Heart left ventricle (tissue), 16 donors: Measurements from ENCODE around the gene CYP4F3. TPM values are rescaled to one million over a fixed set of nuclear protein-coding genes. Genes with fewer than 3 reads are reported as not detected.

Source experiments
- ATAC-seq, 4 donors: fragments of 200-7000 bp; cut with Tn5 transposase; one replicate each; pipeline ENCODE4 v1.9.1; 2020 to 2022; ENCODE audit warnings: moderate library complexity in 4 of 4, mild to moderate bottlenecking in 3 of 4, moderate number of reproducible peaks in 1 of 4
- DNase-seq, 5 donors: peaks; one replicate each; pipeline ENCODE4 v3.0.0-alpha.2; 2020
- H3K27ac ChIP-seq, 12 donors: fragments of 200-600 bp; sonication (generic) in 4 of 12; one replicate each; pipeline versions ENCODE4 v1.5.0 to v1.8.0; 2016 to 2022; ENCODE audit warnings: mild to moderate bottlenecking in 2 of 12
- H3K27me3 ChIP-seq, 9 donors: fragments of 200-600 bp; sonication (generic) in 2 of 9; one replicate each; pipeline versions ENCODE4 v1.5.1 to v1.8.0; 2016 to 2022; ENCODE audit warnings: mild to moderate bottlenecking in 3 of 9
- H3K36me3 ChIP-seq, 9 donors: fragments of 200-600 bp; sonication (generic) in 2 of 9; one replicate each; pipeline versions ENCODE4 v1.5.0 to v1.8.0; 2018 to 2022; ENCODE audit warnings: mild to moderate bottlenecking in 2 of 9
- H3K4me1 ChIP-seq, 12 donors: fragments of 200-600 bp; sonication (generic) in 4 of 12; one replicate each; pipeline versions ENCODE4 v1.5.0 to v1.8.0; 2016 to 2022; ENCODE audit warnings: mild to moderate bottlenecking in 3 of 12
- H3K4me3 ChIP-seq, 12 donors: fragments of 200-600 bp; sonication (generic) in 4 of 12; one replicate each; pipeline versions ENCODE4 v1.5.0 to v1.8.0; 2017 to 2022; ENCODE audit warnings: mild to moderate bottlenecking in 9 of 12, moderate library complexity in 4 of 12
- H3K9me3 ChIP-seq, 12 donors: fragments of 200-600 bp; sonication (generic) in 4 of 12; one replicate each; pipeline versions ENCODE4 v1.5.0 to v1.8.0; 2016 to 2022; ENCODE audit warnings: mild to moderate bottlenecking in 1 of 12
- CTCF ChIP-seq, 12 donors: fragments of 200-600 bp; sonication (generic) in 4 of 12; IDR thresholded peaks; one replicate each; pipeline versions ENCODE4 v1.5.0 to v1.8.0; 2018 to 2022; ENCODE audit warnings: antibody characterized with exemption in 12 of 12, mild to moderate bottlenecking in 5 of 12
- POLR2A ChIP-seq, 2 donors: fragments of 450-650 bp; IDR thresholded peaks; one replicate each; pipeline ENCODE4 v1.6.1; 2017; ENCODE audit warnings: antibody characterized with exemption in 2 of 2, mild to moderate bottlenecking in 2 of 2, moderate library complexity in 2 of 2
- WGBS, 4 donors: extraction: QIAGEN DNeasy Blood & Tissue Kit in 2 of 4; methylation state at CpG; one replicate each; pipeline versions ENCODE4 v1.1.5 to v1.1.7; 2013 to 2018; 5-methylcytosine and 5-hydroxymethylcytosine counted together
- intact Hi-C, 10 donors: fragments of 100-400 bp; cut with DNase I; formaldehyde crosslinking; loops; one replicate each; pipeline versions ENCODE4 v1.11.1 to v1.14.2; 2022
- polyA plus RNA-seq, 2 donors: library from polyadenylated mRNA; stranded (reverse); fragments of 200-250 nt; gene quantifications; one replicate each; pipeline ENCODE4 v1.2.3, GENCODE V29; 2013
- total RNA-seq, 9 donors: library from RNA; depleted of rRNA in 2 of 9; stranded (reverse); fragments of >200 nt in 2 of 9; fragmentation: NEBNext Ultra II Directional in 3 of 9; extraction: Animal tissue kit (Norgen Biotek cat#: 25700) in 3 of 9; gene quantifications; one replicate each; pipeline versions ENCODE4 v1.1.0 to v1.2.4, GENCODE V29; 2016 to 2023
- donor health status: ischemic (EF 13 %, LVEDD 7.1; RV severe dilation, severe dysfunction).
- donor health status: healthy with polysubstance abuse.
- donor health status: DM: no; HTN: yes; CAD: no.
- donor health status: DM: no; HTN: no; CAD: no.
- donor health status: ischemic (EF 25% LVEDD 6.9; RV normal size, moderate dysfunction).
- donor health status: ischemic (EF 25% LVEDD 5.7; RV mildly dilated, moderate dysfunction).
- donor health status: healthy.
- donor health status: DM: yes; HTN: yes; CAD: no.
- donor health status: ischemic (EF 35%, LVEDD 5.7; RV mildly dilated, moderate dysfunction).
- donor health status: nonischemic (EF 11% LVEDD 7.7; RV severe dilation, severe dysfunction).
- donor health status: DM: yes; HTN: yes; CAD: no.
- donor health status: PGD.
- donor health status: ischemic (EF 29% LVEDD 5.4; RV normal size, mild dysfunction).
- donor health status: nonischemic (EF 23%, LVEDD 6.1; RV moderate dilation, normal function).

CYP4F3 gene
- total and polyA plus RNA-seq, 11 donors, result 0.04 to 1.9 (median 0.29) TPM; not detected in 4

GRCh38 chr19:15615526-15615925, 25.2 kb upstream of the CYP4F3 start:
- Histone ChIP-seq H3K9me3 (no peaks in the 10 kb centered on the region), H3K36me3 (no peaks in the 10 kb centered on the region), H3K4me3 (no peak overlapping the region), H3K27me3 (peaks cover 0 to 37% (median 2%) of the 10 kb centered on the region in 9 donors), H3K27ac (no peak overlapping the region), H3K4me1 (no peaks in the 10 kb centered on the region)
- DNase-seq (no peak), ATAC-seq (no peak)
- TF ChIP-seq CTCF (IDR thresholded peaks at IDR 0.05), result no peak
- TF ChIP-seq POLR2A (IDR thresholded peaks at IDR 0.05), result no peak
- intact Hi-C loops, result loop anchor here in 1 of 10 donors (10.0 kb wide), 1 partner anchor 419 kb away; no protein-coding TSS in a partner anchor
- WGBS, 4 donors, result 53 to 75% (median 66%) methylated on average over 14 of the region's 14 CpGs

- Histone ChIP-seq H3K36me3 (no peaks in the 10 kb centered on the region), H3K27ac (no peak overlapping the region), H3K4me1 (no peaks in the 10 kb centered on the region), H3K27me3 (peaks cover 0 to 37% (median 2%) of the 10 kb centered on the region in 9 donors), H3K4me3 (no peak overlapping the region), H3K9me3 (peaks cover 0 to 3% (median 0%) of the 10 kb centered on the region in 12 donors)
- intact Hi-C loops, result loop anchor here in 1 of 10 donors (10.0 kb wide), 1 partner anchor 419 kb away; no protein-coding TSS in a partner anchor
- ATAC-seq (no peak), DNase-seq (no peak)
- TF ChIP-seq CTCF (IDR thresholded peaks at IDR 0.05) (no peak), POLR2A (IDR thresholded peaks at IDR 0.05) (no peak)
- WGBS, 4 donors, result 70 to 89% (median 82%) methylated on average over 4 of the region's 4 CpGs
Observed at GRCh38 chr19:15616183-15616582, 24.5 kb upstream of the CYP4F3 start.

- Histone ChIP-seq H3K27ac (no peak overlapping the region), H3K4me1 (no peaks in the 10 kb centered on the region), H3K4me3 (no peak overlapping the region), H3K36me3 (no peaks in the 10 kb centered on the region), H3K27me3 (peaks cover 0 to 41% (median 2%) of the 10 kb centered on the region in 9 donors), H3K9me3 (peaks cover 0 to 3% (median 0%) of the 10 kb centered on the region in 12 donors)
- no peak for TF ChIP-seq CTCF (IDR thresholded peaks at IDR 0.05)
- no peak for TF ChIP-seq POLR2A (IDR thresholded peaks at IDR 0.05)
- no peak for DNase-seq
- 40 to 62% (median 51%) methylated on average over 7 of the region's 7 CpGs for WGBS, 4 donors
- no peak for ATAC-seq
- intact Hi-C loops, result loop anchor here in 1 of 10 donors (10.0 kb wide), 1 partner anchor 418 kb away; no protein-coding TSS in a partner anchor
Observed at GRCh38 chr19:15616627-15617270, 23.9 kb upstream of the CYP4F3 start.

GRCh38 chr19:15618321-15618720, 22.4 kb upstream of the CYP4F3 start:
- intact Hi-C loops, result loop anchor here in 1 of 10 donors (10.0 kb wide), 1 partner anchor 416 kb away; no protein-coding TSS in a partner anchor
- peaks cover 0 to 46% (median 2%) of the 10 kb centered on the region in 9 donors for H3K27me3 ChIP-seq

More at GRCh38 chr19:15618321-15618720, 22.4 kb upstream of the CYP4F3 start:
- no peaks in the 10 kb centered on the region for H3K36me3 ChIP-seq
- peaks cover 0 to 3% (median 0%) of the 10 kb centered on the region in 12 donors for H3K9me3 ChIP-seq
- H3K27ac ChIP-seq, result no peak overlapping the region
- WGBS, 4 donors, result 71 to 73% (median 72%) methylated on average over 5 of the region's 5 CpGs
- H3K4me1 ChIP-seq, result no peaks in the 10 kb centered on the region
- TF ChIP-seq POLR2A (IDR thresholded peaks at IDR 0.05) (no peak), CTCF (IDR thresholded peaks at IDR 0.05) (no peak)
- ATAC-seq (no peak), DNase-seq (no peak)
- H3K4me3 ChIP-seq, result no peak overlapping the region
